PC-3 (cell line): ENCODE results near the gene IQSEC1.

Source experiments
- EZH2 ChIP-seq: fragments of 300-600 bp; sonication (generic); IDR thresholded peaks from one replicate; pipeline ENCODE4 v1.6.1; 2017; ENCODE audit warnings: antibody characterized with exemption, mild to moderate bottlenecking, low read length; ENCODE audit not compliant: unreplicated experiment
- TF ChIP-seq, protein P1 (sequence below): fragments of 300-600 bp; sonication (generic); conservative IDR thresholded peaks from 2 replicates; pipeline ENCODE4 v1.5.1; 2017; ENCODE audit warnings: antibody characterized with exemption, low read depth, mild to moderate bottlenecking, low read length

DNA sequence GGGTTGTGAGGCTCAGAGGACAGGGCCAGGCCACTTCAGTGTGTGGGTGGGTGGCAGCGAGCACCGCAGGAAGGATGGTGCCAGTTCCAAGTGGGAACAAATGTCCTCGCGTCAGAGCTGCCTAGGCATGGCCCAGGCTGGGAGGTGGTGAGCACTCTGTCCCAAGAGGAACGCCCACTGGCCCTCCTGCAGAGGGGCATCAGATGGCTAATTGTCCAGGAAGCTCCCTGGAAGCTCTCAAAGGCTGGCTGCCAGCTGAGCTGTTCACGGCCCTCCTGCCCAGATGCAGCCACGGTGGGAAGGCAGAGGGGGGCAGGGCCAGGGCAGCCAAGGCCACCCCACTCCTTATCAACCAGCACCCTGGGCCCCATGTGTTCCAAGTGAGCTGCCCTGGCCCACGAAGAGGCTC is 55.2 kb downstream of the IQSEC1 start:
- TF ChIP-seq, protein P1, sequence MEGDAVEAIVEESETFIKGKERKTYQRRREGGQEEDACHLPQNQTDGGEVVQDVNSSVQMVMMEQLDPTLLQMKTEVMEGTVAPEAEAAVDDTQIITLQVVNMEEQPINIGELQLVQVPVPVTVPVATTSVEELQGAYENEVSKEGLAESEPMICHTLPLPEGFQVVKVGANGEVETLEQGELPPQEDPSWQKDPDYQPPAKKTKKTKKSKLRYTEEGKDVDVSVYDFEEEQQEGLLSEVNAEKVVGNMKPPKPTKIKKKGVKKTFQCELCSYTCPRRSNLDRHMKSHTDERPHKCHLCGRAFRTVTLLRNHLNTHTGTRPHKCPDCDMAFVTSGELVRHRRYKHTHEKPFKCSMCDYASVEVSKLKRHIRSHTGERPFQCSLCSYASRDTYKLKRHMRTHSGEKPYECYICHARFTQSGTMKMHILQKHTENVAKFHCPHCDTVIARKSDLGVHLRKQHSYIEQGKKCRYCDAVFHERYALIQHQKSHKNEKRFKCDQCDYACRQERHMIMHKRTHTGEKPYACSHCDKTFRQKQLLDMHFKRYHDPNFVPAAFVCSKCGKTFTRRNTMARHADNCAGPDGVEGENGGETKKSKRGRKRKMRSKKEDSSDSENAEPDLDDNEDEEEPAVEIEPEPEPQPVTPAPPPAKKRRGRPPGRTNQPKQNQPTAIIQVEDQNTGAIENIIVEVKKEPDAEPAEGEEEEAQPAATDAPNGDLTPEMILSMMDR: no peak
- no peak for TF ChIP-seq EZH2
